Loucy (cell line): ENCODE measurements around the gene HECTD3.

ENCODE experiments used
- CTCF ChIP-seq: fragments of 200-600 bp; sonication (generic); conservative IDR thresholded peaks from 2 replicates; pipeline ENCODE4 v1.5.1; 2014; ENCODE audit warnings: mild to moderate bottlenecking, antibody characterized with exemption, low read length
- EZH2phosphoT487 ChIP-seq: fragments of 200-600 bp; IDR thresholded peaks from 2 replicates; pipeline ENCODE4 v1.6.1; 2018; ENCODE audit warnings: antibody characterized with exemption, mild to moderate bottlenecking, moderate library complexity, borderline replicate concordance

- TF ChIP-seq EZH2phosphoT487 (no peak), CTCF (no peak)
Observed at GRCh38 chr1:45032837-45033236, 21.7 kb upstream of the HECTD3 start.
